ENCODE data around the gene FBXO24. TPM values are rescaled to one million over a fixed set of nuclear protein-coding genes. Genes with fewer than 3 reads are reported as not detected.

FBXO24 gene
- total RNA-seq, 4 donors from 2014 or later: 1.8 to 1.9 TPM; not detected in 2

DNA sequence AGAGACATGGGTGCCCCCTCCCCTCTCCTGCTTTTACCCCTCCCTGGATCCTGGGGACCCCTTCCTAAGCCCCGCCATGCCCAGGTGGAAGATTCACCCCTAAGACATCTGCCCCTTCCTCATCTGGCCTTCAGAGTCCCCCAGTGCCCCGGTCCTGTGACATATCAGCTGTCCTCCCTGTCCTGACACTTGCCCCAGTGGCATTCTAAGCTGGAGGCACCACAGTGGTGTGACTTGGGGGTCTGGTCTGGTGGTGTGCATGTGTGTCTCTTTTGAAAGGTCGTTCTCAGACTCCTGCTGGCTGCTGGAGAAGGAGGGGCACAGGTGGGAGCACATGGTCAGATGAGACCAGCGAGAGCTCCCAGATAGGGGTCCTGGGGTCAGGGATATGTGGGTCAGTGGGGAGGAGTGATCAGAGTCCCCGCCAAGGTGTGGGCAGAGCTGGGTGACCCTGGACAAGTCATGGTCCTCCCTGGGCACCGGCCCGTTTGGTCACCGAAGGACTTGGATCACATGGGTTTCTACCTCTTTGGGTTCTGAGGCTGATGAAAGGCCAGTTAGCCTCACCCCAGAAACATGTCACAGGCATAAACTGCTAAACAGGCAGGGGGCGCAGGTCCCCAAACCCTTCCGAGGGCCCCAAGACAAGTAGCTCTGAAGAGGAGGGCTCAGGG, 55.9 kb downstream of the FBXO24 start:
- no peaks in the 10 kb centered on the region for H3K36me3 ChIP-seq
- ATAC-seq: no peak
- H3K4me1 ChIP-seq: no peaks in the 10 kb centered on the region
- no peak overlapping the region for H3K27ac ChIP-seq
- WGBS, 2 donors (ENCODE audit: low coverage in 1 of 2): 60% methylated on average over 1 of the region's 10 CpGs; no CpG with 5 or more reads in 1 of the 2 donors
- no peak for TF ChIP-seq EP300 (IDR thresholded peaks at IDR 0.05)
- no peak for TF ChIP-seq POLR2A (IDR thresholded peaks at IDR 0.05)
- TF ChIP-seq POLR2AphosphoS5 (IDR thresholded peaks at IDR 0.05): no peak
- TF ChIP-seq, protein P1, sequence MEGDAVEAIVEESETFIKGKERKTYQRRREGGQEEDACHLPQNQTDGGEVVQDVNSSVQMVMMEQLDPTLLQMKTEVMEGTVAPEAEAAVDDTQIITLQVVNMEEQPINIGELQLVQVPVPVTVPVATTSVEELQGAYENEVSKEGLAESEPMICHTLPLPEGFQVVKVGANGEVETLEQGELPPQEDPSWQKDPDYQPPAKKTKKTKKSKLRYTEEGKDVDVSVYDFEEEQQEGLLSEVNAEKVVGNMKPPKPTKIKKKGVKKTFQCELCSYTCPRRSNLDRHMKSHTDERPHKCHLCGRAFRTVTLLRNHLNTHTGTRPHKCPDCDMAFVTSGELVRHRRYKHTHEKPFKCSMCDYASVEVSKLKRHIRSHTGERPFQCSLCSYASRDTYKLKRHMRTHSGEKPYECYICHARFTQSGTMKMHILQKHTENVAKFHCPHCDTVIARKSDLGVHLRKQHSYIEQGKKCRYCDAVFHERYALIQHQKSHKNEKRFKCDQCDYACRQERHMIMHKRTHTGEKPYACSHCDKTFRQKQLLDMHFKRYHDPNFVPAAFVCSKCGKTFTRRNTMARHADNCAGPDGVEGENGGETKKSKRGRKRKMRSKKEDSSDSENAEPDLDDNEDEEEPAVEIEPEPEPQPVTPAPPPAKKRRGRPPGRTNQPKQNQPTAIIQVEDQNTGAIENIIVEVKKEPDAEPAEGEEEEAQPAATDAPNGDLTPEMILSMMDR (IDR thresholded peaks at IDR 0.05): no peak
- peaks cover 75% of the 10 kb centered on the region for H3K27me3 ChIP-seq
- no peak overlapping the region for H3K4me3 ChIP-seq
- H3K9me3 ChIP-seq: no peaks in the 10 kb centered on the region

DNA sequence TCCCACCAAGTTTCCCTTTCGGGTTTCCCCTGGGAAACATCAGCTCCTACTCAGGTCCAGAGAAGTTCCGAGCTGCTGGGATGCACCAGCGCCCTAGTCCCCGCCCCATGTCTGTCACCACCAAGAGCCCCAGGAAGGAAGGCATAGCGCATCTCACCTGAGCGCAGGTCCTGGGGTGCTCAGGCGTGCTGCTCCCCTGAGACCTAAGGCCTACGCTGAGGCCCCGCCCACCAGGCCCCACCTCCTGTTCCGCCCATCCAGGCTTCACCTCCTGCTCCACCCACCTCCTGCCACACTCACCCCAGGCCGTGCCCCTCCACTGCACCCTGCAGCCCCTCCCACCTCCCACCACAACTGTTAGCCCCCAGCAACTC, 56.4 kb downstream of the FBXO24 start:
- Histone ChIP-seq H3K4me1 (no peaks in the 10 kb centered on the region), H3K27ac (no peak overlapping the region), H3K9me3 (no peaks in the 10 kb centered on the region), H3K36me3 (no peaks in the 10 kb centered on the region), H3K27me3 (peaks cover 75% of the 10 kb centered on the region), H3K4me3 (no peak overlapping the region)
- 40% methylated on average over 1 of the region's 11 CpGs; no CpG with 5 or more reads in 1 of the 2 donors for WGBS, 2 donors (ENCODE audit: low coverage in 1 of 2)
- TF ChIP-seq POLR2A (IDR thresholded peaks at IDR 0.05) (no peak), POLR2AphosphoS5 (IDR thresholded peaks at IDR 0.05) (no peak), EP300 (IDR thresholded peaks at IDR 0.05) (no peak)
- TF ChIP-seq, protein P1 (IDR thresholded peaks at IDR 0.05): no peak
- ATAC-seq: no peak

DNA sequence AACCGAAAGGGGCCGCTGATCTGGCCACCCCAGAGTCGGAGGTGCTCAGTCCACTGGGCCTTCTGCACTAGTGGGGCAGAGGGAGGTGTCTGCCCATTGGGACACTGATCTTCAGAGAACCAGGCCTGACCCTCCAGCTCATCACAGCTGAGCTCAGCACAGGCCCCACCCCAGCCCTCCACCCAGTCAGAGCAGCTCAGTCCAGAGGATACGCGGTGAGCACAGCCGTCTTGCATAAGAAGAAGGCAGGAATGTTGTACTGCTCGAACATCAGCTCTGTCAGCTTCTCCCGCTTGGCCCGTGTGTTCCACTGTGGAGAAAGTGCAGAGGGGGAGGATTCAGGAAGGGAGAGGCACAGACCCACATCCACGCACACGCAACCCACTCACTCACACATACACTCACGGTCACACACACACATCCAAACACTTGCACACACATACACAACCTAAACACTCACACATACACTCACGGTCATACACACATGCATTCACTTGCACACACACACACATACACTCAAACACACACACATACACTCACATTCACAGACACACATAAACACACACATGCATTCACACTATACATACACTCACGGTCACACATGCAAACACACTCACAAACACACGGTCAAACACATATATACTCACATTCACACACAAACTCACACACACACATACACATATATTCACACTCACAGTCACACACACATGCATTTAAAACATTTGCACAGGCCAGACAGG, 63.9 kb downstream of the FBXO24 start:
- Histone ChIP-seq H3K9me3 (no peaks in the 10 kb centered on the region), H3K4me1 (no peaks in the 10 kb centered on the region), H3K36me3 (no peaks in the 10 kb centered on the region), H3K27me3 (peaks cover 93% of the 10 kb centered on the region), H3K4me3 (no peak overlapping the region), H3K27ac (no peak overlapping the region)
- ATAC-seq: peak; percentile 22
- TF ChIP-seq POLR2AphosphoS5 (IDR thresholded peaks at IDR 0.05): no peak
- TF ChIP-seq POLR2A (IDR thresholded peaks at IDR 0.05): no peak
- TF ChIP-seq EP300 (IDR thresholded peaks at IDR 0.05): no peak
- TF ChIP-seq, protein P1 (IDR thresholded peaks at IDR 0.05): no peak
- whole genome bisulfite sequencing, 2 donors (ENCODE audit: low coverage in 1 of 2): 69 to 83% methylated on average over 6 to 11 of the region's 15 CpGs

Small RNAs within 50 kb of the gene (small RNA-seq; reads per million reads assigned to genes)
- gene SAP25: 0 to 0.09 (median 0) reads per million in 4 donors

Other genes starting within 250 kb of the FBXO24 start
- 10 to 100 TPM; 11.8 to 61.8 (median 24.2) TPM for gene PILRB, start 228.2 kb upstream of the FBXO24 start, total RNA-seq
- 10 to 100 TPM in 1 of 4 donors, 1 to 10 TPM in 3; 2.5 to 10.7 (median 4.7) TPM for gene PILRA, start 212.8 kb upstream of the FBXO24 start, total RNA-seq
- gene ZCWPW1, start 157.6 kb upstream of the FBXO24 start, total RNA-seq: 1 to 10 TPM; 4.9 to 8.2 (median 5.8) TPM
- gene MEPCE, start 156.5 kb upstream of the FBXO24 start, total RNA-seq: 10 to 100 TPM; 27.9 to 34.2 (median 30.8) TPM
- gene PPP1R35, start 149.8 kb upstream of the FBXO24 start, total RNA-seq: 10 to 100 TPM; 19.9 to 26.3 (median 20.7) TPM
- gene SPACDR, start 122.1 kb upstream of the FBXO24 start, total RNA-seq: under 1 TPM in 1 of 4 donors, not detected in 3; 0.67 TPM
- 10 to 100 TPM; 20.2 to 38.1 (median 26.1) TPM for gene TSC22D4, start 107.1 kb upstream of the FBXO24 start, total RNA-seq
- gene NYAP1, start 102.4 kb upstream of the FBXO24 start, total RNA-seq: 1 to 10 TPM in 3 of 4 donors, under 1 TPM in 1; 0.94 to 3.1 (median 1.8) TPM
- 10 to 100 TPM; 26.0 to 60.1 (median 36.6) TPM for gene AGFG2, start 47.1 kb upstream of the FBXO24 start, total RNA-seq
- gene SAP25, start 12.4 kb upstream of the FBXO24 start, total RNA-seq: 1 to 10 TPM in 1 of 4 donors, not detected in 3; 5.6 TPM
- gene LRCH4, start 199 bp upstream of the FBXO24 start, total RNA-seq: 10 to 100 TPM; 16.1 to 53.2 (median 50.0) TPM
- gene PCOLCE, start 16.0 kb downstream of the FBXO24 start, total RNA-seq: 10 to 100 TPM in 3 of 4 donors, 1 to 10 TPM in 1; 6.8 to 42.5 (median 16.6) TPM
- 10 to 100 TPM in 3 of 4 donors, 1 to 10 TPM in 1; 6.2 to 13.4 (median 11.6) TPM for gene MOSPD3, start 26.2 kb downstream of the FBXO24 start, total RNA-seq
- gene TFR2, start 55.2 kb downstream of the FBXO24 start, total RNA-seq: 1 to 10 TPM in 1 of 4 donors, not detected in 3; 1.6 TPM
- gene ACTL6B, start 70.1 kb downstream of the FBXO24 start, total RNA-seq: 1 to 10 TPM in 1 of 4 donors, not detected in 3; 2.2 TPM
- gene GNB2, start 87.4 kb downstream of the FBXO24 start, total RNA-seq: 100 to 1,000 TPM; 124 to 217 (median 162) TPM
- gene GIGYF1, start 107.9 kb downstream of the FBXO24 start, total RNA-seq: 10 to 100 TPM; 20.4 to 43.3 (median 31.0) TPM
- 10 to 100 TPM; 31.4 to 40.6 (median 33.2) TPM for gene POP7, start 119.8 kb downstream of the FBXO24 start, total RNA-seq
- not detected for gene EPO, start 134.1 kb downstream of the FBXO24 start, total RNA-seq
- not detected for gene ZAN, start 147.3 kb downstream of the FBXO24 start, total RNA-seq
- 10 to 100 TPM; 19.0 to 55.6 (median 41.5) TPM for gene EPHB4, start 241.2 kb downstream of the FBXO24 start, total RNA-seq

All from gastroesophageal sphincter (tissue), 4 donors.